Measurements from ENCODE around the gene RMND5A.

Gene RMND5A

GRCh38 chr2:86778957-86779356 is 58.9 kb downstream of the RMND5A start:
- WGBS (ENCODE audit: extremely low coverage, insufficient coverage, insufficient read length): no CpG with 5 or more reads among the region's 2 CpGs
- Histone ChIP-seq H3K23ac (ENCODE audit: low read length) (no peak overlapping the region), H2AK5ac (ENCODE audit: low read length) (no peak overlapping the region)

DNA sequence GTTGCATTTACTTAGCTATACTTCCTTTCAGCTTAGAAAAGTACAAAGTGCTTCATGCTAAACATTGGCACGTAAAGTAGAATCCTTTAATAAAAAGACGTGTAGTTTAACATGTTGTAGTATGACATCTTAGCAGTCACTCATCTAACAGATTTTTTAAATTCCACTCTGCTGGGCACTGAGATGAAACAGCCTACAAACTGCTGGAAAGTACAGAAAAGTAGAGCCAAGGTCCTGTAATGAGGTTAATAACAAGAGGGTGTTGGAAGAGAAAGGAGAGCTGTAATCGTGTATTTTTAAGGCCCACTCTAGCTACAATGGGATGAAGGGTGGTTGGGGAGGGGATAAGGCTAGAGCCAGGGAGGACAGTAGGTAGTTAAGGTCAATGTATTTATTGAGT is 59.9 kb downstream of the RMND5A start:
- Histone ChIP-seq H3K9ac (ENCODE audit: low read length) (no peak overlapping the region), H3K4me2 (ENCODE audit: low read length) (no peak overlapping the region), H2BK120ac (ENCODE audit: insufficient read depth, low read length, poor library complexity) (no peak overlapping the region), H3K27me3 (ENCODE audit: insufficient read depth, low read length) (no peaks in the 10 kb centered on the region), H2BK5ac (ENCODE audit: low read depth, low read length, poor library complexity) (no peak overlapping the region), H3K4me3 (ENCODE audit: low read depth, low read length) (no peak overlapping the region), H2AFZ (ENCODE audit: insufficient read depth, low read length, poor library complexity) (no peak overlapping the region), H3K18ac (ENCODE audit: low read length) (no peak overlapping the region), H3K23ac (ENCODE audit: low read length) (no peak overlapping the region), H3K9me3 (ENCODE audit: insufficient read depth, low read depth, low read length) (peaks cover 1% of the 10 kb centered on the region), H3K36me3 (ENCODE audit: control insufficient read depth in 1 of 2, insufficient read depth in 2 of 2, low read length in 2 of 2) (no peaks in the 10 kb centered on the region), H2AK5ac (ENCODE audit: low read length) (no peak overlapping the region), H3K4me1 (ENCODE audit: control insufficient read depth in 1 of 2, insufficient read depth in 2 of 2, low read length in 2 of 2) (no peaks in the 10 kb centered on the region), H3K79me2 (ENCODE audit: control insufficient read depth, insufficient read depth, low read length, poor library complexity) (no peaks in the 10 kb centered on the region), H3K79me1 (ENCODE audit: low read length) (no peaks in the 10 kb centered on the region), H4K91ac (ENCODE audit: low read depth, low read length) (no peak overlapping the region), H3K14ac (ENCODE audit: low read length) (no peak overlapping the region), H4K12ac (ENCODE audit: low read depth, low read length) (no peak overlapping the region), H4K8ac (ENCODE audit: low read depth, low read length) (no peak overlapping the region), H3K27ac (ENCODE audit: low read depth, low read length) (no peak overlapping the region), H3K4ac (ENCODE audit: low read depth, low read length) (no peak overlapping the region), H2BK12ac (ENCODE audit: low read length) (no peak overlapping the region)
- no CpG with 5 or more reads among the region's 3 CpGs for WGBS (ENCODE audit: extremely low coverage, insufficient coverage, insufficient read length)
- no peak for DNase-seq

More at GRCh38 chr2:86778957-86779356, 58.9 kb downstream of the RMND5A start:
- H4K8ac ChIP-seq (ENCODE audit: low read depth, low read length): no peak overlapping the region
- H2AFZ ChIP-seq (ENCODE audit: insufficient read depth, low read length, poor library complexity): no peak overlapping the region
- no peak overlapping the region for H3K14ac ChIP-seq (ENCODE audit: low read length)
- no peak overlapping the region for H3K4me3 ChIP-seq (ENCODE audit: low read depth, low read length)
- H3K4me2 ChIP-seq (ENCODE audit: low read length): no peak overlapping the region
- no peaks in the 10 kb centered on the region for H3K79me2 ChIP-seq (ENCODE audit: control insufficient read depth, insufficient read depth, low read length, poor library complexity)
- H3K27ac ChIP-seq (ENCODE audit: low read depth, low read length): no peak overlapping the region
- no peaks in the 10 kb centered on the region for H3K79me1 ChIP-seq (ENCODE audit: low read length)
- no peaks in the 10 kb centered on the region for H3K27me3 ChIP-seq (ENCODE audit: insufficient read depth, low read length)
- H3K9me3 ChIP-seq (ENCODE audit: insufficient read depth, low read depth, low read length): peaks cover 1% of the 10 kb centered on the region
- H4K12ac ChIP-seq (ENCODE audit: low read depth, low read length): no peak overlapping the region
- no peak overlapping the region for H2BK5ac ChIP-seq (ENCODE audit: low read depth, low read length, poor library complexity)
- no peaks in the 10 kb centered on the region for H3K4me1 ChIP-seq (ENCODE audit: control insufficient read depth in 1 of 2, insufficient read depth in 2 of 2, low read length in 2 of 2)
- no peak overlapping the region for H3K18ac ChIP-seq (ENCODE audit: low read length)
- H2BK12ac ChIP-seq (ENCODE audit: low read length): no peak overlapping the region
- H3K36me3 ChIP-seq (ENCODE audit: control insufficient read depth in 1 of 2, insufficient read depth in 2 of 2, low read length in 2 of 2): peaks cover 0 to 3% of the 10 kb centered on the region in 2 experiments
- H3K4ac ChIP-seq (ENCODE audit: low read depth, low read length): no peak overlapping the region
- no peak overlapping the region for H4K91ac ChIP-seq (ENCODE audit: low read depth, low read length)
- H2BK120ac ChIP-seq (ENCODE audit: insufficient read depth, low read length, poor library complexity): no peak overlapping the region
- H3K9ac ChIP-seq (ENCODE audit: low read length): no peak overlapping the region
- no peak for DNase-seq

- H3K36me3 ChIP-seq (ENCODE audit: control insufficient read depth in 1 of 2, insufficient read depth in 2 of 2, low read length in 2 of 2): no peaks in the 10 kb centered on the region
- H2BK5ac ChIP-seq (ENCODE audit: low read depth, low read length, poor library complexity): no peak overlapping the region
- no peak overlapping the region for H3K27ac ChIP-seq (ENCODE audit: low read depth, low read length)
- no peaks in the 10 kb centered on the region for H3K4me1 ChIP-seq (ENCODE audit: control insufficient read depth in 1 of 2, insufficient read depth in 2 of 2, low read length in 2 of 2)
- no peak overlapping the region for H3K14ac ChIP-seq (ENCODE audit: low read length)
- H3K23ac ChIP-seq (ENCODE audit: low read length): no peak overlapping the region
- no peak overlapping the region for H4K12ac ChIP-seq (ENCODE audit: low read depth, low read length)
- H3K4me3 ChIP-seq (ENCODE audit: low read depth, low read length): no peak overlapping the region
- no peak overlapping the region for H4K8ac ChIP-seq (ENCODE audit: low read depth, low read length)
- no CpG with 5 or more reads among the region's 9 CpGs for WGBS (ENCODE audit: extremely low coverage, insufficient coverage, insufficient read length)
- no peak overlapping the region for H2BK120ac ChIP-seq (ENCODE audit: insufficient read depth, low read length, poor library complexity)
- no peaks in the 10 kb centered on the region for H3K79me1 ChIP-seq (ENCODE audit: low read length)
- no peak overlapping the region for H2AFZ ChIP-seq (ENCODE audit: insufficient read depth, low read length, poor library complexity)
- no peak overlapping the region for H2BK12ac ChIP-seq (ENCODE audit: low read length)
- no peak overlapping the region for H3K4ac ChIP-seq (ENCODE audit: low read depth, low read length)
- H3K18ac ChIP-seq (ENCODE audit: low read length): no peak overlapping the region
- H3K27me3 ChIP-seq (ENCODE audit: insufficient read depth, low read length): no peaks in the 10 kb centered on the region
- H3K9ac ChIP-seq (ENCODE audit: low read length): no peak overlapping the region
- H3K79me2 ChIP-seq (ENCODE audit: control insufficient read depth, insufficient read depth, low read length, poor library complexity): no peaks in the 10 kb centered on the region
- H4K91ac ChIP-seq (ENCODE audit: low read depth, low read length): no peak overlapping the region
- no peak overlapping the region for H3K4me2 ChIP-seq (ENCODE audit: low read length)
- H2AK5ac ChIP-seq (ENCODE audit: low read length): no peak overlapping the region
- H3K9me3 ChIP-seq (ENCODE audit: insufficient read depth, low read depth, low read length): peaks cover 1% of the 10 kb centered on the region
- no peak for DNase-seq
Observed at GRCh38 chr2:86781363-86781762, 61.3 kb downstream of the RMND5A start.

DNA sequence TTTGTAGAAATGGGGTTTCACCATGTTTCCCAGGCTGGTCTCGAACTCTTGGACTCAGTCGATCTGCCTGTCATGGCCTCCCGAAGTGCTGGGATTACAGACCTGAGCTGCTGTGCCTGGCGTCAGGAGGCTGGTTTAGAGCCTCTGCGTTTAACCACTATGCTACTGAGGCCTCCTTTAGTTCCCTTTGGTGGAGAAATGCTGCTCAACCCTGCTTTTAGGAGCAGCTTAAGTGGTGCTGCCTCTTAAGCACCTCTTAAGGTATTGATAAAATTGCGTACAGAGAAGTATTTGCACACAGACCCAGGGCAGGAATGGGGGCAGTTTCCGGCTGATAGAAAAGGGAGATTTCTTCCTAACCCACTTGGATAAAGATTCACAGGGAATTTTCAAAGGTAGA is 62.7 kb downstream of the RMND5A start:
- Histone ChIP-seq H3K14ac (ENCODE audit: low read length) (no peak overlapping the region), H3K9me3 (ENCODE audit: insufficient read depth, low read depth, low read length) (peaks cover 1% of the 10 kb centered on the region), H3K4me1 (ENCODE audit: control insufficient read depth in 1 of 2, insufficient read depth in 2 of 2, low read length in 2 of 2) (no peaks in the 10 kb centered on the region), H3K23ac (ENCODE audit: low read length) (no peak overlapping the region), H2BK5ac (ENCODE audit: low read depth, low read length, poor library complexity) (no peak overlapping the region), H2AFZ (ENCODE audit: insufficient read depth, low read length, poor library complexity) (no peak overlapping the region), H2AK5ac (ENCODE audit: low read length) (no peak overlapping the region), H3K4me2 (ENCODE audit: low read length) (no peak overlapping the region), H3K18ac (ENCODE audit: low read length) (no peak overlapping the region), H2BK12ac (ENCODE audit: low read length) (no peak overlapping the region), H3K4ac (ENCODE audit: low read depth, low read length) (no peak overlapping the region), H3K27me3 (ENCODE audit: insufficient read depth, low read length) (peaks cover 3% of the 10 kb centered on the region), H3K79me1 (ENCODE audit: low read length) (no peaks in the 10 kb centered on the region), H2BK120ac (ENCODE audit: insufficient read depth, low read length, poor library complexity) (no peak overlapping the region), H4K91ac (ENCODE audit: low read depth, low read length) (no peak overlapping the region), H3K27ac (ENCODE audit: low read depth, low read length) (no peak overlapping the region), H3K4me3 (ENCODE audit: low read depth, low read length) (no peak overlapping the region), H4K8ac (ENCODE audit: low read depth, low read length) (no peak overlapping the region), H3K79me2 (ENCODE audit: control insufficient read depth, insufficient read depth, low read length, poor library complexity) (no peaks in the 10 kb centered on the region), H4K12ac (ENCODE audit: low read depth, low read length) (no peak overlapping the region), H3K9ac (ENCODE audit: low read length) (no peak overlapping the region), H3K36me3 (ENCODE audit: control insufficient read depth in 1 of 2, insufficient read depth in 2 of 2, low read length in 2 of 2) (no peaks in the 10 kb centered on the region)
- WGBS (ENCODE audit: extremely low coverage, insufficient coverage, insufficient read length): no CpG with 5 or more reads among the region's 7 CpGs
- no peak for DNase-seq
